HG03108 (cell line): ENCODE data around the gene PEAK3.

Experiments
- ATAC-seq: cut with Tn5 transposase; IDR thresholded peaks from one replicate; pipeline ENCODE4 v1.9.1; 2021; ENCODE audit warnings: moderate library complexity; ENCODE audit not compliant: unreplicated experiment

PEAK3 gene

GRCh38 chr19:2239771-2240770, 41.9 kb downstream of the PEAK3 start:
- ATAC-seq = no peak

- ATAC-seq = no peak
Measured at GRCh38 chr19:2239173-2239572, 42.8 kb downstream of the PEAK3 start.

- no peak for ATAC-seq
Measured at GRCh38 chr19:2237869-2238153, 44.2 kb downstream of the PEAK3 start.

GRCh38 chr19:2237051-2237868, 44.7 kb downstream of the PEAK3 start:
- no peak for ATAC-seq

GRCh38 chr19:2236314-2237050, 45.5 kb downstream of the PEAK3 start, which contains the start of the genes PLEKHJ1 and SF3A2:
Gene PLEKHJ1 (minus strand): TSS chr19:2236329. CDS start chr19:2236248, 81 bp downstream.
Gene SF3A2 (plus strand): TSS chr19:2236824. CDS start chr19:2243419, 6,595 bp downstream.
- ATAC-seq = peak; percentile 60

- ATAC-seq = no peak
Measured at GRCh38 chr19:2236064-2236313, 46.0 kb downstream of the PEAK3 start.

- peak; percentile 14 for ATAC-seq
Measured at GRCh38 chr19:2235381-2236063, 46.5 kb downstream of the PEAK3 start.

- no peak for ATAC-seq
Measured at GRCh38 chr19:2234996-2235380, 47.0 kb downstream of the PEAK3 start.

- ATAC-seq = no peak
Measured at GRCh38 chr19:2233601-2234280, 48.2 kb downstream of the PEAK3 start.

GRCh38 chr19:2232286-2233151, 49.5 kb downstream of the PEAK3 start:
- ATAC-seq = no peak

GRCh38 chr19:2231621-2232221, 50.3 kb downstream of the PEAK3 start:
- ATAC-seq = no peak

GRCh38 chr19:2230807-2231533, 51.0 kb downstream of the PEAK3 start:
- no peak for ATAC-seq

- no peak for ATAC-seq
Measured at GRCh38 chr19:2230033-2230531, 51.9 kb downstream of the PEAK3 start.

GRCh38 chr19:2229103-2230032, 52.6 kb downstream of the PEAK3 start:
- no peak for ATAC-seq

- ATAC-seq = no peak
Measured at GRCh38 chr19:2228157-2229030, 53.6 kb downstream of the PEAK3 start.
